HepG2 (cell line): ENCODE measurements around the gene HINT2. TPM values are rescaled to one million over a fixed set of nuclear protein-coding genes. Genes with fewer than 3 reads are reported as not detected.

Source experiments
- BRCA1 ChIP-seq: sonication (generic); formaldehyde crosslinking; IDR thresholded peaks from 2 replicates; pipeline ENCODE4 v1.4.0; 2020; ENCODE audit warnings: missing genetic modification reagents
- FOXP1 ChIP-seq, 2 experiments: fragments of 450-650 bp in 1 of 2; IDR thresholded peaks; 2 replicates each; pipeline ENCODE4 v1.6.1; 2017 to 2018; ENCODE audit warnings: antibody characterized with exemption in 1 of 2
- MNT ChIP-seq: fragments of 450-650 bp; IDR thresholded peaks from 2 replicates; pipeline ENCODE4 v1.6.1; 2016
- NFE2 ChIP-seq: sonication (generic); formaldehyde crosslinking; IDR thresholded peaks from 2 replicates; pipeline ENCODE4 v1.4.0; 2020; ENCODE audit warnings: missing genetic modification reagents
- PTBP1 ChIP-seq: fragments of 200-400 bp; formaldehyde crosslinking; IDR thresholded peaks from 2 replicates; pipeline ENCODE4 v1.6.1; 2018; ENCODE audit warnings: low read length, low read depth; ENCODE audit not compliant: poor library complexity, severe bottlenecking
- REL ChIP-seq: sonication (generic); formaldehyde crosslinking; conservative IDR thresholded peaks from 2 replicates; pipeline ENCODE4 v1.8.0; 2022; ENCODE audit warnings: mild to moderate bottlenecking, missing genetic modification reagents, moderate library complexity
- SALL1 ChIP-seq: sonication (generic); formaldehyde crosslinking; IDR thresholded peaks from 2 replicates; pipeline ENCODE4 v1.8.0; 2022; ENCODE audit warnings: mild to moderate bottlenecking, missing genetic modification reagents
- TBX2 ChIP-seq: sonication (generic); formaldehyde crosslinking; IDR thresholded peaks from 2 replicates; pipeline ENCODE4 v1.5.0; 2020; ENCODE audit warnings: missing genetic modification reagents, mild to moderate bottlenecking, borderline replicate concordance
- ZFYVE20 ChIP-seq: sonication (generic); formaldehyde crosslinking; IDR thresholded peaks from 2 replicates; pipeline ENCODE4 v1.8.0; 2023; ENCODE audit warnings: low read depth, mild to moderate bottlenecking, moderate library complexity, missing genetic modification reagents, borderline replicate concordance
- ZNF318 ChIP-seq: sonication (generic); formaldehyde crosslinking; IDR thresholded peaks from 2 replicates; pipeline ENCODE4 v1.4.0; 2020; ENCODE audit warnings: mild to moderate bottlenecking, missing genetic modification reagents
- ZNF432 ChIP-seq: sonication (generic); formaldehyde crosslinking; IDR thresholded peaks from 2 replicates; pipeline ENCODE4 v1.5.0; 2020; ENCODE audit warnings: missing genetic modification reagents, mild to moderate bottlenecking, borderline replicate concordance
- ZNF878 ChIP-seq: sonication (generic); formaldehyde crosslinking; IDR thresholded peaks from 2 replicates; pipeline ENCODE4 v1.8.1; 2023; ENCODE audit warnings: mild to moderate bottlenecking, missing genetic modification reagents, moderate library complexity
- polyA plus RNA-seq, 8 experiments: library from polyadenylated mRNA; depleted of rRNA in 3 of 8; stranded (reverse) in 7 of 8; unstranded in 1 of 8; fragments of >200 nt; fragmentation: Illumina TruSeq in 4 of 8; extraction: Trizol in 4 of 8; gene quantifications; 2 replicates each; pipeline versions ENCODE4 v1.2.1 to v1.2.3, GENCODE V29; 2011 to 2016; ENCODE audit warnings: low read depth in 4 of 8, missing spikeins in 1 of 8, mixed read lengths in 1 of 8; ENCODE audit not compliant: insufficient read depth in 1 of 8
- total RNA-seq, 5 experiments: library from RNA; depleted of rRNA; stranded (reverse); fragments of >200 nt; fragmentation: Illumina TruSeq; extraction: Trizol; gene quantifications; 2 replicates each; pipeline ENCODE4 v1.2.3, GENCODE V29; 2016; ENCODE audit warnings: low read depth in 1 of 5
- TF ChIP-seq, protein P1 (sequence below): sonication (generic); formaldehyde crosslinking; IDR thresholded peaks from 2 replicates; pipeline ENCODE4 v1.4.0; 2020; ENCODE audit warnings: missing genetic modification reagents
- TF ChIP-seq, protein P2 (sequence below): IDR thresholded peaks from 2 replicates; pipeline ENCODE4 v1.6.1; 2016; ENCODE audit warnings: low read depth

Gene HINT2
- total and polyA plus RNA-seq, 2 of the 13 experiments (the other 11 are each of a cell fraction or from before 2014, with no cell fraction given), result 37.9 to 56.2 TPM

DNA sequence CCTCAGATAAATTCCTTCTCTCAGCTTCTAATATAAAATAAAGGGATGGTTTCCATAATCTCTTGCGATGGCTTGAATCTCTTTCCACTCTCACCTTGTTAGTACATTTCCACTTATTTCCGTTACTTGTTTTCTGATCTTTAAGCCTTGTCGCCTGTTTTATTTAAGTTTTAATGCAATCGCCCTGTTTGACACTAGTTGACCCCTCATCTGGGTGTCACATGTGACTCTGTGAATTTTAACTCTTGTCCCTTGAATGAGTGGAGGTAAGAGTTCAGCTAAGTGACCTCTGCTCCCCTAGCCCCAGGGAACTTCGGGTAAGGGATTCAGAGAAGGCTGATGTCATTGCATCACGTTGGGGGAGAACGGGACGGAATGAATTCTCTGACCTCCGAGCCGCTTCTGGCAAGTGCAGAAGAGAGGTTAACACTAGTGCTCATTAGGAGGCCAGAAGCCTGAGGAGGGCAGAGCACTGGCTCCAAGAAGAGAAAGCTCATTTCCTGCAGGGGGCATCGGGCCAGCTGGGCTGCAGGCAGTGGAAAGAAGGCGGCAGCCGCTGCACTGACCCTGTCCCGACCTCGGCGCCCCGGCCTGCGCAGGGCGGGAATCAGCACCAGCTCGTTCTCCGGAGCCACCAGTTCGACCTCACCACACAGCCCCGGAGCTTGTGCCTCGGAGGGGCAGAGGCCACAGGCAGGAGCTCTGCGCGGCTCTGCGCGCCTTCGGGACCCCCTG, 569 bp downstream of the HINT2 start (continued):
- 0 out of 2 replicates have a peak, but pooled peaks have one; percentile 68 for TF ChIP-seq ZNF318 (CRISPR knock-in tag)
- no peak for TF ChIP-seq FOXP1 (IDR thresholded peaks at IDR 0.05)
- TF ChIP-seq FOXP1 (CRISPR knock-in tag; IDR thresholded peaks at IDR 0.05), result 0 out of 2 replicates have a peak, but pooled peaks have one; percentile 14
- no peak; the same call in 1 of the 2 replicates for TF ChIP-seq TBX2
- 0 out of 2 replicates have a peak, but pooled peaks have one; percentile 63 for TF ChIP-seq REL (CRISPR knock-in tag)
- TF ChIP-seq BRCA1 (CRISPR knock-in tag), result no peak
- TF ChIP-seq, protein P1, sequence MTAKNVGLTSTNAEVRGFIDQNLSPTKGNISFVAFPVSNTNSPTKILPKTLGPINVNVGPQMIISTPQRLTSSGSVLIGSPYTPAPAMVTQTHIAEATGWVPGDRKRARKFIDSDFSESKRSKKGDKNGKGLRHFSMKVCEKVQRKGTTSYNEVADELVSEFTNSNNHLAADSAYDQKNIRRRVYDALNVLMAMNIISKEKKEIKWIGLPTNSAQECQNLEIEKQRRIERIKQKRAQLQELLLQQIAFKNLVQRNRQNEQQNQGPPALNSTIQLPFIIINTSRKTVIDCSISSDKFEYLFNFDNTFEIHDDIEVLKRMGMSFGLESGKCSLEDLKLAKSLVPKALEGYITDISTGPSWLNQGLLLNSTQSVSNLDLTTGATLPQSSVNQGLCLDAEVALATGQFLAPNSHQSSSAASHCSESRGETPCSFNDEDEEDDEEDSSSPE (CRISPR knock-in tag), result peak; percentile 73; the same call in 1 of the 2 replicates
- no peak for TF ChIP-seq NFE2 (CRISPR knock-in tag)
- no peak for TF ChIP-seq ZFYVE20 (CRISPR knock-in tag)
- no peak for TF ChIP-seq MNT
- no peak for TF ChIP-seq SALL1 (CRISPR knock-in tag)
- no peak for TF ChIP-seq ZNF432 (CRISPR knock-in tag)
- 0 out of 2 replicates have a peak, but pooled peaks have one; percentile 12 for TF ChIP-seq ZNF878 (CRISPR knock-in tag)
- TF ChIP-seq, protein P2, sequence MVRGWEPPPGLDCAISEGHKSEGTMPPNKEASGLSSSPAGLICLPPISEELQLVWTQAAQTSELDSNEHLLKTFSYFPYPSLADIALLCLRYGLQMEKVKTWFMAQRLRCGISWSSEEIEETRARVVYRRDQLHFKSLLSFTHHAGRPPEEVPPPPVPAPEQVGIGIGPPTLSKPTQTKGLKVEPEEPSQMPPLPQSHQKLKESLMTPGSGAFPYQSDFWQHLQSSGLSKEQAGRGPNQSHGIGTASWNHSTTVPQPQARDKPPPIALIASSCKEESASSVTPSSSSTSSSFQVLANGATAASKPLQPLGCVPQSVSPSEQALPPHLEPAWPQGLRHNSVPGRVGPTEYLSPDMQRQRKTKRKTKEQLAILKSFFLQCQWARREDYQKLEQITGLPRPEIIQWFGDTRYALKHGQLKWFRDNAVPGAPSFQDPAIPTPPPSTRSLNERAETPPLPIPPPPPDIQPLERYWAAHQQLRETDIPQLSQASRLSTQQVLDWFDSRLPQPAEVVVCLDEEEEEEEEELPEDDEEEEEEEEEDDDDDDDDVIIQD (CRISPR knock-in tag), result peak; percentile 69
- no peak for TF ChIP-seq PTBP1
